ENCODE data around the gene NEDD4.
A peak's percentile ranks its signal among the peaks of the same experiment; 100 is the strongest.

The NEDD4 gene

DNA sequence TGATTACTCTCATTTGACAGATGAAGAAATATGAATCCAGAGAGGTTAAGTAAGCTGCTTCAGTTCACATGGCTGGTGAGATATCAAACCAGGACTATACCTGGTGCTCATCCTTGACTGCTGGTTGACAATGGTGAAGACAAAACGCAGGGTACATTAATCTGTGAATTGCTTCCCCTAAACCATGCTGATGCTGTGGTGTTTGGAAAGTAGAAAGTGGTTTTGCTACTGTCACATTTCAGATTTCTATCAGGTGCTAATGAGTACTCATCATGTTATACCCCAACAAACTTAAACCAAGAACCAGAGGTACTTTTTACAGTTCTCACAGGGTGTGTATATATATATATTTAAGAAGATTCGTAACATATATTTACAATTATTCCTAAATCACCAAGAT is 165.5 kb downstream of the NEDD4 start (continued):
- no peak for TF ChIP-seq ZNF121 (tag by site-specific recombination; IDR thresholded peaks at IDR 0.05)

DNA sequence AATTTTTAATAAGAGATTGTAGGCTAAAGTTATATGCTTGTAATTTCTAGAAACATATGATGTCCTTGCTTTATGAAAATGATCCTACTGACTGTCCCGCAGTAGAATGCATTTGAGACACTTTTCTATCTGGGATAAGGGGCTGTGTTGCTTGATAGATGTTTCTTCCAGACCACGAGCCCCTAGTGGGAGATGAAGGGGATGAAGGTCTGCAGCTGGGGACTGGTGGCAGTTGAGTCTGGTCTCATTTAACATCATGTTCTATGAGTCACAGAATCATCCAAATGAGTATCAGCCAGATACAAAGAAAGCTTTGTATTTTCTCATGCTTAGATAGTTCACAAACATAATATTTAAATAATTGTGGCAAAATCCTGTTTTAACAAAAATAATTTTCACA is 166.2 kb downstream of the NEDD4 start:
- ChIA-PET POLR2A (interaction anchor here (0.6 kb wide), 1 partner anchor 409 kb away, joined by 4 read pairs; no protein-coding TSS in a partner anchor), CTCF (no interaction called here)
- no peaks in the 10 kb centered on the region for H3K9me3 ChIP-seq (ENCODE audit: control insufficient read depth, insufficient read depth, low read depth, low read length)
- H3K4me3 ChIP-seq (ENCODE audit: low read depth, low read length) = no peak overlapping the region
- peaks cover 13% of the 10 kb centered on the region for H3K4me1 ChIP-seq (ENCODE audit: control insufficient read depth, insufficient read depth, low read length)
- TF ChIP-seq ZNF558 (tag by site-specific recombination; IDR thresholded peaks at IDR 0.05) (no peak), ZBTB20 (tag by site-specific recombination; IDR thresholded peaks at IDR 0.05) (peak; percentile 71)
- peaks cover 0 to under 1% of the 10 kb centered on the region in 2 experiments; a peak in 1 of 3 replicates for H3K36me3 ChIP-seq (ENCODE audit: control insufficient read depth in 2 of 2, insufficient read depth in 1 of 2, low read length in 2 of 2)
- no peak overlapping the region for H3K27ac ChIP-seq (ENCODE audit: extremely low read depth, low read depth, low read length)

DNA sequence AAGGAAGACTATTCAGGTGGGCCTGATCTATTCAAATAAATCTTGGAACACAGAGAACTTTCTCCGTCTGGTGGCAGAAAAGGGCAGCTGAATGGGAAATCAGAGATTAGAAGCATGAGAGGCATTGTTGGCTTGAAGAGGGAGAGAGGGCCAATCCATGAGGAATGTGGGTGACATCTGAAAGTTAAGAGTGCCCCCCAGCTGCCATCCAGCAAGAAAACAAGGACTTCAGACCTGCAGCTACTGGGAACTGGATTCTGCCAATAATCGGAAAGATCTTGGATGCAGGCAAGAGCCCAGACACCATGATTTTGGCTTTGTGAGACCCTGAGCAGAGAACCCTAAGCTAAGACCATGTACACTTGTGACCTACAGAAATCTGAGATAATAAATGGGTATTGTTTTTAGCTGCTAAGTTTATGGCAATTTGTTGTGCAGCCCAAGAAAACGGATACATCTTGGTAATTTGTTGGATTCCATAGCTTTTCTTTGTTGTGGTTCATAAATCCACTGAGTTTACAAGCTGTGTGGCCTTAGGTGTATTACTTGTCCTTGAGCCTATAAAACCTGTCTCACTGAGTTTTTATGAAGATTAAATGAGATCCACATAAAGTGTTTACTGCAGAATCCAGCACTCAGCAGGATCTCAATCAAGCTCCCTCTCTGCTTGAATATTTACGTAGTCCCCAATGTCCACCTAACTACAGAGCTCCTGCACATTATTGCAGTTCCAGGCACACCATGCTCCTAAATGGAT is 168.4 kb downstream of the NEDD4 start:
- H3K4me3 ChIP-seq (ENCODE audit: low read depth, low read length) = no peak overlapping the region
- H3K4me1 ChIP-seq (ENCODE audit: control insufficient read depth, insufficient read depth, low read length) = peaks cover 13% of the 10 kb centered on the region
- H3K27ac ChIP-seq (ENCODE audit: extremely low read depth, low read depth, low read length) = peak overlapping the region; percentile 57
- POLR2A ChIA-PET = no interaction called here
- no peaks in the 10 kb centered on the region for H3K9me3 ChIP-seq (ENCODE audit: control insufficient read depth, insufficient read depth, low read depth, low read length)
- H3K36me3 ChIP-seq (ENCODE audit: control insufficient read depth in 2 of 2, insufficient read depth in 1 of 2, low read length in 2 of 2) = no peaks in the 10 kb centered on the region
- CTCF ChIA-PET = interaction anchor here (0.6 to 1.3 kb wide), 4 partner anchors 20 to 427 kb away, joined by 3 to 4 read pairs (median 3); no protein-coding TSS in a partner anchor
- TF ChIP-seq SP7 (tag by site-specific recombination; IDR thresholded peaks at IDR 0.05) (0 out of 2 replicates have a peak, but pooled peaks have one; percentile 35), OSR2 (tag by site-specific recombination; IDR thresholded peaks at IDR 0.05) (peak; percentile 96), IKZF3 (tag by site-specific recombination; IDR thresholded peaks at IDR 0.05) (peak; percentile 86), ZNF843 (tag by site-specific recombination; IDR thresholded peaks at IDR 0.05) (peak; percentile 98), ZNF221 (tag by site-specific recombination; IDR thresholded peaks at IDR 0.05; ENCODE audit: borderline replicate concordance) (no peak), GLI2 (tag by site-specific recombination; IDR thresholded peaks at IDR 0.05; ENCODE audit: borderline replicate concordance, low read depth) (peak; percentile 87; the same call in 1 of the 2 replicates), SCRT1 (tag by site-specific recombination; IDR thresholded peaks at IDR 0.05; ENCODE audit: borderline replicate concordance) (peak; percentile 41; the same call in 1 of the 2 replicates)
- TF ChIP-seq, protein P1, sequence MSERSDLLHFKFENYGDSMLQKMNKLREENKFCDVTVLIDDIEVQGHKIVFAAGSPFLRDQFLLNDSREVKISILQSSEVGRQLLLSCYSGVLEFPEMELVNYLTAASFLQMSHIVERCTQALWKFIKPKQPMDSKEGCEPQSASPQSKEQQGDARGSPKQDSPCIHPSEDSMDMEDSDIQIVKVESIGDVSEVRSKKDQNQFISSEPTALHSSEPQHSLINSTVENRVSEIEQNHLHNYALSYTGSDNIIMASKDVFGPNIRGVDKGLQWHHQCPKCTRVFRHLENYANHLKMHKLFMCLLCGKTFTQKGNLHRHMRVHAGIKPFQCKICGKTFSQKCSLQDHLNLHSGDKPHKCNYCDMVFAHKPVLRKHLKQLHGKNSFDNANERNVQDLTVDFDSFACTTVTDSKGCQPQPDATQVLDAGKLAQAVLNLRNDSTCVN (tag by site-specific recombination; optimal IDR thresholded peaks at IDR 0.05) = no peak
- TF ChIP-seq, protein P2, sequence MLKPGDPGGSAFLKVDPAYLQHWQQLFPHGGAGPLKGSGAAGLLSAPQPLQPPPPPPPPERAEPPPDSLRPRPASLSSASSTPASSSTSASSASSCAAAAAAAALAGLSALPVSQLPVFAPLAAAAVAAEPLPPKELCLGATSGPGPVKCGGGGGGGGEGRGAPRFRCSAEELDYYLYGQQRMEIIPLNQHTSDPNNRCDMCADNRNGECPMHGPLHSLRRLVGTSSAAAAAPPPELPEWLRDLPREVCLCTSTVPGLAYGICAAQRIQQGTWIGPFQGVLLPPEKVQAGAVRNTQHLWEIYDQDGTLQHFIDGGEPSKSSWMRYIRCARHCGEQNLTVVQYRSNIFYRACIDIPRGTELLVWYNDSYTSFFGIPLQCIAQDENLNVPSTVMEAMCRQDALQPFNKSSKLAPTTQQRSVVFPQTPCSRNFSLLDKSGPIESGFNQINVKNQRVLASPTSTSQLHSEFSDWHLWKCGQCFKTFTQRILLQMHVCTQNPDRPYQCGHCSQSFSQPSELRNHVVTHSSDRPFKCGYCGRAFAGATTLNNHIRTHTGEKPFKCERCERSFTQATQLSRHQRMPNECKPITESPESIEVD (tag by site-specific recombination; IDR thresholded peaks at IDR 0.05) = peak; percentile 94
- TF ChIP-seq, protein P3, sequence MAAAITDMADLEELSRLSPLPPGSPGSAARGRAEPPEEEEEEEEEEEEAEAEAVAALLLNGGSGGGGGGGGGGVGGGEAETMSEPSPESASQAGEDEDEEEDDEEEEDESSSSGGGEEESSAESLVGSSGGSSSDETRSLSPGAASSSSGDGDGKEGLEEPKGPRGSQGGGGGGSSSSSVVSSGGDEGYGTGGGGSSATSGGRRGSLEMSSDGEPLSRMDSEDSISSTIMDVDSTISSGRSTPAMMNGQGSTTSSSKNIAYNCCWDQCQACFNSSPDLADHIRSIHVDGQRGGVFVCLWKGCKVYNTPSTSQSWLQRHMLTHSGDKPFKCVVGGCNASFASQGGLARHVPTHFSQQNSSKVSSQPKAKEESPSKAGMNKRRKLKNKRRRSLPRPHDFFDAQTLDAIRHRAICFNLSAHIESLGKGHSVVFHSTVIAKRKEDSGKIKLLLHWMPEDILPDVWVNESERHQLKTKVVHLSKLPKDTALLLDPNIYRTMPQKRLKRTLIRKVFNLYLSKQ (tag by site-specific recombination; IDR thresholded peaks at IDR 0.05; ENCODE audit: borderline replicate concordance) = 0 out of 2 replicates have a peak, but pooled peaks have one; percentile 35
- TF ChIP-seq, protein P4, sequence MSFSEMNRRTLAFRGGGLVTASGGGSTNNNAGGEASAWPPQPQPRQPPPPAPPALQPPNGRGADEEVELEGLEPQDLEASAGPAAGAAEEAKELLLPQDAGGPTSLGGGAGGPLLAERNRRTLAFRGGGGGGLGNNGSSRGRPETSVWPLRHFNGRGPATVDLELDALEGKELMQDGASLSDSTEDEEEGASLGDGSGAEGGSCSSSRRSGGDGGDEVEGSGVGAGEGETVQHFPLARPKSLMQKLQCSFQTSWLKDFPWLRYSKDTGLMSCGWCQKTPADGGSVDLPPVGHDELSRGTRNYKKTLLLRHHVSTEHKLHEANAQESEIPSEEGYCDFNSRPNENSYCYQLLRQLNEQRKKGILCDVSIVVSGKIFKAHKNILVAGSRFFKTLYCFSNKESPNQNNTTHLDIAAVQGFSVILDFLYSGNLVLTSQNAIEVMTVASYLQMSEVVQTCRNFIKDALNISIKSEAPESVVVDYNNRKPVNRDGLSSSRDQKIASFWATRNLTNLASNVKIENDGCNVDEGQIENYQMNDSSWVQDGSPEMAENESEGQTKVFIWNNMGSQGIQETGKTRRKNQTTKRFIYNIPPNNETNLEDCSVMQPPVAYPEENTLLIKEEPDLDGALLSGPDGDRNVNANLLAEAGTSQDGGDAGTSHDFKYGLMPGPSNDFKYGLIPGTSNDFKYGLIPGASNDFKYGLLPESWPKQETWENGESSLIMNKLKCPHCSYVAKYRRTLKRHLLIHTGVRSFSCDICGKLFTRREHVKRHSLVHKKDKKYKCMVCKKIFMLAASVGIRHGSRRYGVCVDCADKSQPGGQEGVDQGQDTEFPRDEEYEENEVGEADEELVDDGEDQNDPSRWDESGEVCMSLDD (tag by site-specific recombination; IDR thresholded peaks at IDR 0.05) = no peak
- TF ChIP-seq, protein P5, sequence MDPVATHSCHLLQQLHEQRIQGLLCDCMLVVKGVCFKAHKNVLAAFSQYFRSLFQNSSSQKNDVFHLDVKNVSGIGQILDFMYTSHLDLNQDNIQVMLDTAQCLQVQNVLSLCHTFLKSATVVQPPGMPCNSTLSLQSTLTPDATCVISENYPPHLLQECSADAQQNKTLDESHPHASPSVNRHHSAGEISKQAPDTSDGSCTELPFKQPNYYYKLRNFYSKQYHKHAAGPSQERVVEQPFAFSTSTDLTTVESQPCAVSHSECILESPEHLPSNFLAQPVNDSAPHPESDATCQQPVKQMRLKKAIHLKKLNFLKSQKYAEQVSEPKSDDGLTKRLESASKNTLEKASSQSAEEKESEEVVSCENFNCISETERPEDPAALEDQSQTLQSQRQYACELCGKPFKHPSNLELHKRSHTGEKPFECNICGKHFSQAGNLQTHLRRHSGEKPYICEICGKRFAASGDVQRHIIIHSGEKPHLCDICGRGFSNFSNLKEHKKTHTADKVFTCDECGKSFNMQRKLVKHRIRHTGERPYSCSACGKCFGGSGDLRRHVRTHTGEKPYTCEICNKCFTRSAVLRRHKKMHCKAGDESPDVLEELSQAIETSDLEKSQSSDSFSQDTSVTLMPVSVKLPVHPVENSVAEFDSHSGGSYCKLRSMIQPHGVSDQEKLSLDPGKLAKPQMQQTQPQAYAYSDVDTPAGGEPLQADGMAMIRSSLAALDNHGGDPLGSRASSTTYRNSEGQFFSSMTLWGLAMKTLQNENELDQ (tag by site-specific recombination; IDR thresholded peaks at IDR 0.05; ENCODE audit: low read depth) = no peak
- TF ChIP-seq, protein P6, sequence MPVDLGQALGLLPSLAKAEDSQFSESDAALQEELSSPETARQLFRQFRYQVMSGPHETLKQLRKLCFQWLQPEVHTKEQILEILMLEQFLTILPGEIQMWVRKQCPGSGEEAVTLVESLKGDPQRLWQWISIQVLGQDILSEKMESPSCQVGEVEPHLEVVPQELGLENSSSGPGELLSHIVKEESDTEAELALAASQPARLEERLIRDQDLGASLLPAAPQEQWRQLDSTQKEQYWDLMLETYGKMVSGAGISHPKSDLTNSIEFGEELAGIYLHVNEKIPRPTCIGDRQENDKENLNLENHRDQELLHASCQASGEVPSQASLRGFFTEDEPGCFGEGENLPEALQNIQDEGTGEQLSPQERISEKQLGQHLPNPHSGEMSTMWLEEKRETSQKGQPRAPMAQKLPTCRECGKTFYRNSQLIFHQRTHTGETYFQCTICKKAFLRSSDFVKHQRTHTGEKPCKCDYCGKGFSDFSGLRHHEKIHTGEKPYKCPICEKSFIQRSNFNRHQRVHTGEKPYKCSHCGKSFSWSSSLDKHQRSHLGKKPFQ (tag by site-specific recombination; IDR thresholded peaks at IDR 0.05) = peak; percentile 80
- TF ChIP-seq, protein P7, sequence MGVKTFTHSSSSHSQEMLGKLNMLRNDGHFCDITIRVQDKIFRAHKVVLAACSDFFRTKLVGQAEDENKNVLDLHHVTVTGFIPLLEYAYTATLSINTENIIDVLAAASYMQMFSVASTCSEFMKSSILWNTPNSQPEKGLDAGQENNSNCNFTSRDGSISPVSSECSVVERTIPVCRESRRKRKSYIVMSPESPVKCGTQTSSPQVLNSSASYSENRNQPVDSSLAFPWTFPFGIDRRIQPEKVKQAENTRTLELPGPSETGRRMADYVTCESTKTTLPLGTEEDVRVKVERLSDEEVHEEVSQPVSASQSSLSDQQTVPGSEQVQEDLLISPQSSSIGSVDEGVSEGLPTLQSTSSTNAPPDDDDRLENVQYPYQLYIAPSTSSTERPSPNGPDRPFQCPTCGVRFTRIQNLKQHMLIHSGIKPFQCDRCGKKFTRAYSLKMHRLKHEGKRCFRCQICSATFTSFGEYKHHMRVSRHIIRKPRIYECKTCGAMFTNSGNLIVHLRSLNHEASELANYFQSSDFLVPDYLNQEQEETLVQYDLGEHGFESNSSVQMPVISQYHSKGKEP (tag by site-specific recombination; IDR thresholded peaks at IDR 0.05) = peak; percentile 85
